ENCODE measurements around the gene CIDEC. TPM values are rescaled to one million over a fixed set of nuclear protein-coding genes. Genes with fewer than 3 reads are reported as not detected.

CIDEC gene
- not detected in 2 replicates for total RNA-seq

DNA sequence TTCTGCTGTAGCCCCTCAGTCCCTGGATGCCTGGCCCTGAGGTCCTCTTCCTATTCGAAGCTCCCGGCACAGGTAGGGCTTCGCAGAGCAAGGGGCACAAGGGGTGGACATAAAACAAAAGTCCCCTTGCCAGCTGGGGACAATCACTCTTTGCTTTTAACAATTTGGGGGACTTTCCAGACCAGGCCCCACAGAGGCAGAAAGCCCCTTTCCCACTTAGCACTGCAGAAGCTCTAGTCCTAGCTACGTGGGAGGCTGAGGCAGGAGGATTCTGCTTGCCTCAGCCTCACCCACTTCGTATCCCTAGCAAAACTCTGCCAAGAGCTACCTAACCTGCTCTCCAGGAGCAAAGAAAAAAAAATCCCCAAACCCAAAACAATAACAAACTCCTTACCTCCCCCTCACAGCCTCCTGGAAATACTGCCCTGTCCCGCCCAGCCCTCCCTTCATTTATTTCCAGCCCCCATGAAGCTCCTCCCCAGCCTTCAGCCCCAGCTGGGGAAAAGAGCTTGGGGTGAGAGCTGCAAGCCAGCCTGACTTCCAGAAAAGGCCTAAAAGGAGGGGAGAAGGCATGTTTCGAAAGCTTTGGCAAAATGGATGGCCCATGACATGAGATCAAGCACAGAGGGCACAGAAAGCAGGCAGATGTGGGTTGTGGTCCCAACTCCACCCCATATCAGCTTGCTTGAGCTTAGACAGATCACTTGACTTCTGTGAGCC is at the start of gene CIDEC:
CIDEC (minus strand) TSS at position 424 of the 720 bp plus-strand sequence. CDS start 1,767 bp downstream, outside the sequence.

DNA sequence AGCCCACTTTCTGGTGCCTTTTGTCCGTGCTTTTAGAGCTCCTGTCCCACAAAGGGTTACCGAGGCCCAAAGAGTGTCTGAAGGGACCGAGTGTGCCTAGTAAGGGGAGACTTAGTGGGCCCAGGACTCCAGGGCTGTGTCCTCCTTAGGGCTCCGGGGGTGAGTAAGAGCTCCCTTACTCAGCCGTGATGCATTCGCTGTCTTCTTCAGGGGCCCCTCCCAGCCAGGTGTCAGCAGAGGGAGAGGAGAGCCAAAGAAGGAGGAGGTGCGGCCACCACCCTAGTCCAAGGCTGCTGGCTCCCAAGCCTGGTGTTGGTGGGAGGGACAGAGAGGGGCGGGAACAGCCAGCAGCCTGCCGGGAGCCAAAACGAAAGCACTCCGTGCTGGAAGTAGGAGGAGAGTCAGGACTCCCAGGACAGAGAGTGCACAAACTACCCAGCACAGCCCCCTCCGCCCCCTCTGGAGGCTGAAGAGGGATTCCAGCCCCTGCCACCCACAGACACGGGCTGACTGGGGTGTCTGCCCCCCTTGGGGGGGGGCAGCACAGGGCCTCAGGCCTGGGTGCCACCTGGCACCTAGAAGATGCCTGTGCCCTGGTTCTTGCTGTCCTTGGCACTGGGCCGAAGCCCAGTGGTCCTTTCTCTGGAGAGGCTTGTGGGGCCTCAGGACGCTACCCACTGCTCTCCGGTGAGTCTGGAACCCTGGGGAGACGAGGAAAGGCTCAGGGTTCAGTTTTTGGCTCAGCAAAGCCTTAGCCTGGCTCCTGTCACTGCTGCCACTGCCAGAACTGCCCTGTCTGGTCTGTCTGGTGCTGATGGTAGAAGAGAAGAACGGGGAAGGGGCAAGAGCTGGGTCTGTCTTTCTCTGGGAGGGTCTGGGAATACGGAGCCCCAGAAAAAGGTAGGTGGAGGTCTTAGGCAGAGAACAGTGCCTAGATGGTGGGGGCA is 37.0 kb upstream of the CIDEC start, which contains the start of gene IL17RC:
IL17RC (plus strand) TSS at position 365 of the 947 bp plus-strand sequence; CDS start at position 583, 218 bp downstream.

DNA sequence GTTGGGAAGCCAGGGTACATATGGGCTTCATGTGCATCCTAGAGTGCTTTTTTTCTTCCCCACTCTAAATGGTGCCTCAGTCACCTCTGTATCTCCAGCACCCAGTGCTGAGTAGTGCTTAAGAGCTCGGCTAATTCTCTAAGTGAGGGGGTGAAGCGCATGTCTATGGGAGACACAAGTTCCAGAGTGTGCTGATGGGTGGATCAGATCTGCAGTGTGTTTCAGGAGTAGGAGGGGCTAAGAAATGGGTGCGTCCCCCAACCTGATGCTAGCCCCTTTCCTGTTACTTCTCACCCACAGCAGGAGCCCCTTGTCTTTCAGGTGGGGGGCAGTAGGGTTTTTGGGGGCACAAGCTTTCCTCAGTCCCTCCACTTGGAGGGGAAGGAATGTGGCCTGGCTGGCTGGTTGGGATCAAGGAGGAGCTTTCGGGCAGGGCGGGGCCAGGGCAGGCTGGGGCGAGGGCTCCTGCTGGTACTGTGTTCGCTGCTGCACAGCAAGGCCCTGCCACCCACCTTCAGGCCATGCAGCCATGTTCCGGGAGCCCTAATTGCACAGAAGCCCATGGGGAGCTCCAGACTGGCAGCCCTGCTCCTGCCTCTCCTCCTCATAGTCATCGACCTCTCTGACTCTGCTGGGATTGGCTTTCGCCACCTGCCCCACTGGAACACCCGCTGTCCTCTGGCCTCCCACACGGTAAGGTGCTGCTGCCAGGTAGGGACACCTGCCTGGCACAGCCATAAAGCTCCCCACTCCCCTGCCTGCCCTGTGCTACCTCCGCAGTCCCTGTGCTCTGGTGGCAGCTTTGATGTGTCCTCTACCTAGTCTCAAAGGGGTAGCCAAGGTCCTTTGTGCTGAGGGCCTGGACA is 22.6 kb upstream of the CIDEC start, which contains the start of gene IL17RE:
IL17RE (plus strand) TSS at position 477 of the 866 bp plus-strand sequence; CDS start at position 562, 85 bp downstream.

DNA sequence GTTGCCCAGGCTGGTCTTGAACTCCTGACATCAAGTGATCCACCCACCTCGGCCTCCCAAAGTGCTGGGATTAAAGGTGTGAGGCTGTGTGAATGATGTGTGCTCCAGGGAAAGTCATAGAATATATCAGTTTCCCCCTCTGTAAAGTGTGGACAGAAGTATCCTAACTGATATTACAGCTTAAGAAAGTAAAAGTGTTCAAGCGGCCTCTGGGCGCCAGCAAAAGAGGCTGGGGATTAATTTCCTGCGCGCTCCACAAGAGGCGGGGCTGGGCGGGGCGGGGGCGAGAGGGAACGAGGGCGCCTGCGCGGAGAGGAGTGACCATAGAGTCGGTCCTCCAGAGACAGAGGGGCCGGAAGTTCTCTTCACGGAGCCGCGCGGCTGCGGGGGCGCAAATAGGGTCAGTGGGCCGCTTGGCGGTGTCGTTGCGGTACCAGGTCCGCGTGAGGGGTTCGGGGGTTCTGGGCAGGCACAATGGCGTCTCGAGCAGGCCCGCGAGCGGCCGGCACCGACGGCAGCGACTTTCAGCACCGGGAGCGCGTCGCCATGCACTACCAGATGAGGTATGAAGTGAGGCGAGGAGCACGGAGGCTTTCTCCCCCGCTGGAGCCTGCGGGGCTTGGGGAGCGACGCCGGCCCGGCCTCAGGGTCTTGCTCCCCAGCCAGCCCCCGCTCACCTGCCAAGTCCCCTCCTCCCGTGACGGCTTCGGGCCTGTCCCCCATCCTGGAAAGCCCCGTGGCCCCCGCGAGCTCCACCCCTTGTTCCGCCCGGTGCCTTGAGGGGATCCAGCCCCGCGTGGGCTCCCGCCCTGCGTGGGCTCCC is 10.4 kb upstream of the CIDEC start, which contains the start of gene JAGN1:
JAGN1 (plus strand) TSS at position 362 of the 823 bp plus-strand sequence; CDS start at position 475, 113 bp downstream.

DNA sequence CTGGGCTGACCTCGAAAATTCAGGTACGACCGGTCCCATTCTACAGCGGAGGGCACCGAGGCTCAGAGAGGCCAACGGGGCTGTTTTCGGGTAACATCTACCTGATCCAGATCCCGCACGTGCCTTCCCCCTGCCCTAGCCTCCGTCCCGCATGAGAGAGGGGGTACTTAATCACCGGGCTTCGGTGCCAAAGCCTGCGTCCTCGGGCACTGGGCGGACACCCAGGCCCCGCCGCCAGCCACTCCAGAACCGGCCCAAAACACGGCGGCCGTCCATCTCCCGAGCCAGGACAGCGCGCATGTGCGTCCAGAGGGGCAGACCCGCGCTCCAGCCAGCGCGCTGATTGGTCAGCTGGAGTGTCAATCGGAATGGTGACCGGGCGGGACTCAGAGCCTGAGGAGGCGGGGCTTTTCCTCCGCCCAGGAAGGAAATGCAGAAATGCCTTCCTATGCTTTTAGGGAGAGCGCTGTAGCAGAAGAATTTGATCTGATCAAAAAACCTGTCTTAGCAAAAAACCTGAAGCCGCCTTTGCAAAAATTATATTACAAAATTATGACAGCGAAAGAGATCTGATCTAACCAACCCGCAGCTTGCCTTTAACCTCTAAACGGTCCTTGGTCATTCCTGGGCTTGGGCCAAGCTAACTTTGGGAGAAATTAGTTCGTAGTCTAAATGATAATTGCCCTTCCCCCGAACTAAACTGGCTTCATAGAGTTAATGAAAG is 36.2 kb downstream of the CIDEC start, which contains the start of gene RPUSD3:
RPUSD3 (minus strand) TSS at position 294 of the 724 bp plus-strand sequence; CDS start at position 276, 18 bp downstream.

Other genes with a start within 250 kb of the CIDEC start
- 58.4 and 65.9 TPM in 2 replicates for gene MTMR14, start 230.7 kb downstream of the CIDEC start, total RNA-seq
- not detected in 2 replicates for gene CPNE9, start 176.4 kb downstream of the CIDEC start, total RNA-seq
- gene BRPF1, start 148.5 kb downstream of the CIDEC start, total RNA-seq: 14.6 and 19.1 TPM in 2 replicates
- gene OGG1, start 130.3 kb downstream of the CIDEC start, total RNA-seq: 11.9 and 14.4 TPM in 2 replicates
- gene CAMK1, start 110.3 kb downstream of the CIDEC start, total RNA-seq: 23.9 and 27.6 TPM in 2 replicates
- 22.0 and 24.7 TPM in 2 replicates for gene TADA3, start 87.8 kb downstream of the CIDEC start, total RNA-seq
- gene ARPC4, start 87.2 kb downstream of the CIDEC start, total RNA-seq: 284 and 296 TPM in 2 replicates
- 5.8 and 6.0 TPM in 2 replicates for gene TTLL3, start 70.0 kb downstream of the CIDEC start, total RNA-seq
- 14.1 and 18.9 TPM in 2 replicates for gene RPUSD3, start 36.2 kb downstream of the CIDEC start, total RNA-seq
- 24.7 and 29.1 TPM in 2 replicates for gene JAGN1, start 10.4 kb upstream of the CIDEC start, total RNA-seq
- gene IL17RE, start 22.6 kb upstream of the CIDEC start, total RNA-seq: 0.09 and 0.11 TPM in 2 replicates
- gene IL17RC, start 36.8 kb upstream of the CIDEC start, total RNA-seq: 17.4 and 20.3 TPM in 2 replicates
- 32.6 and 35.7 TPM in 2 replicates for gene CRELD1, start 53.6 kb upstream of the CIDEC start, total RNA-seq
- gene PRRT3, start 72.2 kb upstream of the CIDEC start, total RNA-seq: 0.52 and 0.54 TPM in 2 replicates
- gene EMC3, start 106.6 kb upstream of the CIDEC start, total RNA-seq: 44.8 and 46.2 TPM in 2 replicates
- 5.0 and 5.8 TPM in 2 replicates for gene FANCD2, start 146.2 kb upstream of the CIDEC start, total RNA-seq
- not detected in 2 replicates for gene FANCD2OS, start 228.0 kb upstream of the CIDEC start, total RNA-seq
- 150 and 172 TPM in 2 replicates for gene BRK1, start 235.4 kb upstream of the CIDEC start, total RNA-seq

Measured in dermis lymphatic vessel endothelial cell (primary cell).